ENCODE data around the gene PIGU. TPM values are rescaled to one million over a fixed set of nuclear protein-coding genes. Genes with fewer than 3 reads are reported as not detected.

Gene PIGU
- total and polyA plus RNA-seq, 4 donors, result 6.4 to 10.0 (median 7.2) TPM

- WGBS, result 89% methylated on average over 3 of the region's 3 CpGs
- no peak for TF ChIP-seq GABPA (IDR thresholded peaks at IDR 0.05 in 1 of 2, conservative IDR thresholded peaks at IDR 0.05 in 1 of 2)
- Histone ChIP-seq H3K27ac (ENCODE audit: low read depth in 1 of 2, low read length in 2 of 2) (no peak overlapping the region), H3K9me3 (ENCODE audit: control insufficient read depth in 4 of 4, low read length in 3 of 4) (no peaks in the 10 kb centered on the region), H3K27me3 (ENCODE audit: control insufficient read depth in 4 of 4, insufficient read depth in 4 of 4, low read length in 3 of 4) (no peaks in the 10 kb centered on the region), H3K36me3 (ENCODE audit: control insufficient read depth in 4 of 4, insufficient read depth in 3 of 4, low read depth in 1 of 4, low read length in 3 of 4) (peaks cover 3 to 38% (median 28%) of the 10 kb centered on the region in 4 donors), H3K4me3 (ENCODE audit: low read depth in 1 of 3, low read length in 3 of 3) (no peak overlapping the region), H3K9ac (ENCODE audit: low read depth in 1 of 2, low read length in 2 of 2) (no peak overlapping the region), H3K4me1 (ENCODE audit: control insufficient read depth in 4 of 4, insufficient read depth in 4 of 4, low read length in 3 of 4) (peaks cover 0 to 10% (median 2%) of the 10 kb centered on the region in 4 donors)
- no peak for DNase-seq (ENCODE audit: low spot score)
Observed at GRCh38 chr20:34529742-34530141, 147.2 kb downstream of the PIGU start.

GRCh38 chr20:34528921-34529297 lies 148.0 kb downstream of the PIGU start:
- Histone ChIP-seq H3K27me3 (ENCODE audit: control insufficient read depth in 4 of 4, insufficient read depth in 4 of 4, low read length in 3 of 4) (no peaks in the 10 kb centered on the region), H3K9ac (ENCODE audit: low read depth in 1 of 2, low read length in 2 of 2) (no peak overlapping the region), H3K27ac (ENCODE audit: low read depth in 1 of 2, low read length in 2 of 2) (no peak overlapping the region), H3K36me3 (ENCODE audit: control insufficient read depth in 4 of 4, insufficient read depth in 3 of 4, low read depth in 1 of 4, low read length in 3 of 4) (peaks cover 2 to 33% (median 23%) of the 10 kb centered on the region in 4 donors), H3K4me3 (ENCODE audit: low read depth in 1 of 3, low read length in 3 of 3) (no peak overlapping the region), H3K4me1 (ENCODE audit: control insufficient read depth in 4 of 4, insufficient read depth in 4 of 4, low read length in 3 of 4) (peaks cover 0 to 10% (median 2%) of the 10 kb centered on the region in 4 donors), H3K9me3 (ENCODE audit: control insufficient read depth in 4 of 4, low read length in 3 of 4) (no peaks in the 10 kb centered on the region)
- DNase-seq (ENCODE audit: low spot score), result no peak
- TF ChIP-seq RAD21 (IDR thresholded peaks at IDR 0.05) (peak in 1 of 2 donors; percentile 6), FOXA1 (IDR thresholded peaks at IDR 0.05) (no peak)
- 56% methylated on average over 5 of the region's 5 CpGs for WGBS

GRCh38 chr20:34527016-34527415 lies 149.9 kb downstream of the PIGU start:
- no peak for DNase-seq (ENCODE audit: low spot score)
- Histone ChIP-seq H3K9ac (ENCODE audit: low read depth in 1 of 2, low read length in 2 of 2) (no peak overlapping the region), H3K4me3 (ENCODE audit: low read depth in 1 of 3, low read length in 3 of 3) (no peak overlapping the region), H3K27ac (ENCODE audit: low read depth in 1 of 2, low read length in 2 of 2) (peak overlapping the region in 1 of 2 donors; percentile 34), H3K36me3 (ENCODE audit: control insufficient read depth in 4 of 4, insufficient read depth in 3 of 4, low read depth in 1 of 4, low read length in 3 of 4) (peaks cover 2 to 30% (median 24%) of the 10 kb centered on the region in 4 donors), H3K27me3 (ENCODE audit: control insufficient read depth in 4 of 4, insufficient read depth in 4 of 4, low read length in 3 of 4) (no peaks in the 10 kb centered on the region), H3K4me1 (ENCODE audit: control insufficient read depth in 4 of 4, insufficient read depth in 4 of 4, low read length in 3 of 4) (peaks cover 0 to 6% (median 2%) of the 10 kb centered on the region in 4 donors), H3K9me3 (ENCODE audit: control insufficient read depth in 4 of 4, low read length in 3 of 4) (no peaks in the 10 kb centered on the region)
- TF ChIP-seq JUND (IDR thresholded peaks at IDR 0.05) (no peak), HNF4A (conservative IDR thresholded peaks at IDR 0.05) (no peak), SP1 (IDR thresholded peaks at IDR 0.05) (no peak), RAD21 (IDR thresholded peaks at IDR 0.05) (no peak)
- WGBS, result 91% methylated on average over 10 of the region's 10 CpGs

- Histone ChIP-seq H3K4me1 (ENCODE audit: control insufficient read depth in 4 of 4, insufficient read depth in 4 of 4, low read length in 3 of 4) (peaks cover 0 to 6% (median 2%) of the 10 kb centered on the region in 4 donors), H3K27ac (ENCODE audit: low read depth in 1 of 2, low read length in 2 of 2) (peak overlapping the region; percentile 0 to 34), H3K9me3 (ENCODE audit: control insufficient read depth in 4 of 4, low read length in 3 of 4) (no peaks in the 10 kb centered on the region), H3K27me3 (ENCODE audit: control insufficient read depth in 4 of 4, insufficient read depth in 4 of 4, low read length in 3 of 4) (no peaks in the 10 kb centered on the region), H3K4me3 (ENCODE audit: low read depth in 1 of 3, low read length in 3 of 3) (no peak overlapping the region), H3K9ac (ENCODE audit: low read depth in 1 of 2, low read length in 2 of 2) (no peak overlapping the region), H3K36me3 (ENCODE audit: control insufficient read depth in 4 of 4, insufficient read depth in 3 of 4, low read depth in 1 of 4, low read length in 3 of 4) (peaks cover 2 to 32% (median 23%) of the 10 kb centered on the region in 4 donors)
- DNase-seq (ENCODE audit: low spot score), result no peak
- WGBS, result 77% methylated on average over 5 of the region's 5 CpGs
- TF ChIP-seq TAF1 (conservative IDR thresholded peaks at IDR 0.05) (no peak), RXRA (IDR thresholded peaks at IDR 0.05) (no peak), SP1 (IDR thresholded peaks at IDR 0.05) (no peak), CTCF (IDR thresholded peaks at IDR 0.05; ENCODE audit: low read depth, low read length, missing input control) (no peak)
Observed at GRCh38 chr20:34526466-34526865, 150.4 kb downstream of the PIGU start.
